GM19023 (cell line): ENCODE measurements around the gene CCL27.

Experiments used
- ATAC-seq: cut with Tn5 transposase; IDR thresholded peaks from one replicate; pipeline ENCODE4 v1.9.1; 2021; ENCODE audit warnings: mild to moderate bottlenecking, moderate library complexity; ENCODE audit not compliant: unreplicated experiment

The CCL27 gene, protein sequence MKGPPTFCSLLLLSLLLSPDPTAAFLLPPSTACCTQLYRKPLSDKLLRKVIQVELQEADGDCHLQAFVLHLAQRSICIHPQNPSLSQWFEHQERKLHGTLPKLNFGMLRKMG

GRCh38 chr9:34662526-34663302, at the start of gene CCL27:
CCL27 (minus strand) TSS chr9:34662657; CDS start chr9:34662633, 24 bp downstream.
- no peak for ATAC-seq

GRCh38 chr9:34712140-34712539, 49.7 kb upstream of the CCL27 start:
- no peak for ATAC-seq

DNA sequence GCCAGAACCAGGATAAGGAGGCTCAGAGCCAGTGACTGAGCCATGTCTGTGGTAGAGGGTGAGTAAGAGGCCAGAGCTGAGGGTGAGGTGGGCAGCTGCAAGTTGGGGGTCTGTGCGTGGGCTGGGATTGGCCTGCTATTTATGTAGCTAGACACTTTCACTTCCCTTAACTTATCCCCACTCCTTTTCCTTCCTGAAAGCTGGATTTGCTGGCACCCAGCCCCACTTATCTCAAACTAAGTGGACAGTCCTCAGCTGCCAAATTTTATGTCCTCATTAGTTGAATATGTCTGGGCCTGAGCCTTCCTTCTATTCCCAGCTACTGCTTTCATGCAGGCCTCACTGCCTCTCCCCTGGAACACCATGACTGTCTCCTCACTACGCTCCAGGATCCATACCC, 47.6 kb upstream of the CCL27 start, which contains the start of gene CCL21:
Gene CCL21, minus strand, starts transcription at position 114 of the 400 bp plus-strand sequence. Its CDS starts 70 bp downstream, at position 44.
- no peak for ATAC-seq

GRCh38 chr9:34709196-34709978, 46.9 kb upstream of the CCL27 start:
- ATAC-seq: no peak

DNA sequence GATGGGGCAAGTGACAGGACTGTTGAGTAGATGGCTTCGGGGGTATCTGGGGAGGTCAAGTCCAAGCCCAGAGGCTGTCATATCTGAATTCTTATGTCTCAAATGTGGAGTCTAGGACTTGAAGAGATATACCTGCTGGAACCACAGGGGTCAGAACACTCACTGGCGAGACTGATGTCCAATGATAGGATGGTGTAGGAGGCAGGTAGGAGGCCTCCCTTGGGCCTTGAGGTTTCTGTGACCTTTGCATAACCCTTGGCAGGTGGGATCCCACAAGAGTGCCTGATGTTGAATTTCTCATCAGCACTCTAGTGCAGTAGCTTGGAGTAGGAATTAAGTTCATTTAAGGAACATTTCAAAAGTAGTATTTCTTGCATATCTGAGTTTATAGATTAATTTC, 44.7 kb upstream of the CCL27 start:
- ATAC-seq: no peak

GRCh38 chr9:34701769-34702736, 39.6 kb upstream of the CCL27 start:
- peak; percentile 54 for ATAC-seq

- peak; percentile 64 for ATAC-seq
Observed at GRCh38 chr9:34701023-34701768, 38.7 kb upstream of the CCL27 start.

DNA sequence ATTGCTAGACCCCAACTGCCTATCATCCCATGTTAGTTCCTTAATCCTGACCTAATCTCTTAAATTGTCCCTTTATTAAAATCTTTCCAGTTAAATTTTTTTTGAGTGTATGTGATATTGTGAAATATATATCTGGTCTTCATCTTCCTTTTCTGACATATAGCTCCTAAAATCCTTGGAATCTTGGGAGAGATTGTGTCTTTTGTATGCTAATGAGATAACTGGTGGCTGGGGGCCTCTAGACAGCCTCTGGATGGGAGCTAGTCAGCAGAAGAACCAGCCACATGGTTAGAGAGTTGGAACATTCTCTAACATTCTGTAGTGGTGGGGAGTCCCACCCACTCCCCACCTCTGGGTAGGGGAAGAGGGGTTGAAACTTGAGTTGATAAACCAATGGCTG, 32.4 kb upstream of the CCL27 start:
- no peak for ATAC-seq

DNA sequence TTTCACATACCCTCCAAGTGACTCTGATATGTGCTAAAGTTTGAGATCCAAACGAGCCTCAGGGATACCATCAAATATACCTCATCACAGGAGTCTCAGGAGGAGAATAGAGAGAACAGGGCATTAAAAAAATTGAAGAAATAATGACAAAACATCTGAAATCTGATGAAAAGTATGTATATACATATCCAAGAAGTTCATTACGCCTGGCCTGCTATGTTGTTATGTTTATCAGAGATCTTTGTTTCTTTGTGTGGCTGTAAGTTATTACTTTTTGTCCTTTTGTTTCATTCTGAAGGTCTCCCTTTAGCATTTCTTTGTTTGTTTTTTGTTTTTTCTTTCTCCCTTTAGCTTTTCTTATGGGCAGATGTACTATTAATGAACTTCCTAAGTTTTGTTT, 31.1 kb upstream of the CCL27 start:
- no peak for ATAC-seq

DNA sequence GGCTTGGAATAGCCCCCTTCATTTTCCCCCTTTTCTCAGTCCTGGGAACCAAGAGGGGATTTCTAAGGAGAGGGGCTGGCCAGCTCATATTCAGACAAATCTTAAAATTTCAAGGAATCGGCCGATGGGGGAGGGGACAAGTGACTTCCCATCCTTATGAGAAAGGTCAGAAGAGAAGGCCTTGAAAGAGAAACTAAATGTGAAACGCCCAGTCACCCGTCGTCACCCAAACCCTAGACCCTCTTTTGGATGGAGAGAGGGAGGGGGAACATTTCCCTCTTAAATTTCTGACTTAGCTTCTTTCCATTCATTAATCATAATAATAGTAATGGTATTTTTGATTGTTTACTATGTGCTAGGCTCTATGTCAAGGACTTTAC, 29.5 kb upstream of the CCL27 start:
- no peak for ATAC-seq

GRCh38 chr9:34690983-34691935, 28.8 kb upstream of the CCL27 start, which contains the start of gene CCL19:
CCL19 (minus strand) TSS chr9:34691276; CDS start chr9:34691139, 137 bp downstream.
- ATAC-seq: no peak

DNA sequence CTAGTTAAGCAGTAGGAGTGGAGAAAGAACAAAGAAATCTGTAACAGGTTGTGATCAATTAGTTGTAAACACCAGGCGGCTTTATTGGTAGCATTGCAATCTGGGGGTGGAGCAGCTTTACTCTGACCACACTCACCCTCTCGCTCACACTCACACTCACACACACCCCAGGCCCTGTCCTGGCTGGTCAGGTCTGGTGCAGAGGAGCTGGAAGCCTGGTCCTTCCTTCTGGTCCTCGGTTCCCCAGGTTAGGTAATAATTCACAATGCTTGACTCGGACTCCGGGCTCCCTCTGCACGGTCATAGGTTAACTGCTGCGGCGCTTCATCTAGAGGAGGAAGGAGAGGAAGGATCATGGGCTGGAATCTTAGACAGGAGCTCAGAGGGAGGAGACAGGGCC, 27.1 kb upstream of the CCL27 start:
- no peak for ATAC-seq

DNA sequence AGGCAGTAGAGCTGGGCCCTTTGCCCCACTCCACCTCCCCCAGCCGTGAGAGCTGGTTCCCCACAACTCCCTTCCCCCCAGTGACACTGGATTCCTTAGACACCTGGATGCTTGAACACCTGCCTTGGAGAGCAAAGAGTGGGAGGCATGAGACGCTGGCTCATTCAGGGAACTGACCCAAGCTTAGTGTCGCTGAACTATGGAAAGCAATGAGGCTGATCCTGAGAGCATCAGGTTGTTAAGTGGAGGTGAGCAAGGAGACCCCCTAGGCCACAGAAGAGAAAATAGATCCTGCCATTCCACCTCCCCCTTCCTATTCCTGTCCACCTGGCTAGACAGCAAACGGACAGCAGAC, 26.6 kb upstream of the CCL27 start:
- no peak for ATAC-seq

DNA sequence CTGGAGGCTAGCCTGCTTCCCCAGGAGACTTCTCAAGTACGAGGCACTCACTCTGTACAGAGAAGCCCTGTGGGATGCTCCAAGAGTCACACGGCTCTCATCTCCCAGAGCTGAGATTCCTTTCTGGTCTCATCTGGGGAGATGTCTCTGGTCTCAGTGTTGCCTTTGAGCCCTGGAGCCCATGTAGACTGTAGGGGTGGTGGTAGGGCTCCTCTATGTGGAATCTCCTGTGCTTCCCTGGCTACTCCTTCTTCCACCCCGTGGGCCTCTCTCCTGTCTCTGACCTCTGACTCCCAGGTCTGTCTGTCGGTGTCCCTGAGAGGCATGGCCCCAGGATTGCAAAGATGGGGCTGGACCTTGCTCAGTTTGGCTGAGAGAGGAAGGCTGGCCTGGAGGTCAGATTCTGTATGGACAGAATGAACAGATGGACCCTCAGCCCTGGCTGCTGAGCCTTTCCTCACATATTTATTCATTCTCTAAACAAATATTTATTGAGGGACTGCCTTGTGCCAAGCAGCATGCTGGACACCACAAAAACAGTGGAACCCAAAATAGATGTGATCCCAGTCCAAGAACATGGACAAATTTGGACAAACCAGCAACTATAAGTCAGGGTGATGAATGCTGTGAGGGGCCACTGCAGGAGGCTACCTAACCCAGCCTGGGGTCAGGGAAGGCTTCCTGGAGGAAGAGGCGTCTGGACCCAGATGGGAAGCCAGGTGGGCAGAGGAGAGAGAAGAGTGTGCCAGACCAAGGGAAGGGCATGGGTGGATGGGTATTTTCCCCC, 26.1 kb upstream of the CCL27 start:
- ATAC-seq: no peak

GRCh38 chr9:34687276-34688030, 25.0 kb upstream of the CCL27 start:
- no peak for ATAC-seq

GRCh38 chr9:34686732-34687131, 24.3 kb upstream of the CCL27 start:
- no peak for ATAC-seq

- ATAC-seq: no peak
Observed at GRCh38 chr9:34686231-34686630, 23.8 kb upstream of the CCL27 start.
